OCI-LY3 (cell line): Measurements from ENCODE around the gene TRA2B.

Source experiments
- H2AFZ ChIP-seq: fragments of 200-600, 300-600 bp; shearing (Covaris generic); 2 replicates; pipeline ENCODE4 v1.6.0; 2014; ENCODE audit warnings: antibody characterized with exemption, low read depth, low read length
- H3K27ac ChIP-seq: fragments of 200-600, 300-600 bp; sonication (generic); 2 replicates; pipeline ENCODE4 v1.5.1; 2014; ENCODE audit warnings: mild to moderate bottlenecking, low read length, moderate library complexity, mixed read lengths
- H3K27me3 ChIP-seq: fragments of 200-600, 300-600 bp; sonication (generic); 2 replicates; pipeline ENCODE4 v1.6.1; 2014; ENCODE audit warnings: low read depth, low read length, mixed read lengths
- H3K36me3 ChIP-seq: fragments of 200-600, 300-600 bp; sonication (generic); replicated peaks from 2 replicates; pipeline ENCODE3; 2014; ENCODE audit warnings: low read depth, low read length, mixed read lengths
- H3K4me1 ChIP-seq: fragments of 300-600, 200-600 bp; sonication (generic); 2 replicates; pipeline ENCODE4 v1.6.1; 2014; ENCODE audit warnings: low read length, mixed read lengths
- H3K4me2 ChIP-seq: fragments of 200-600, 300-600 bp; sonication (generic); 2 replicates; pipeline ENCODE4 v1.6.1; 2014; ENCODE audit warnings: low read length, mixed read lengths
- H3K4me3 ChIP-seq: fragments of 300-600, 200-600 bp; sonication (generic); 2 replicates; pipeline ENCODE4 v1.5.1; 2014; ENCODE audit warnings: antibody characterized with exemption, mild to moderate bottlenecking, low read length, moderate library complexity
- H3K79me2 ChIP-seq: fragments of 300-600, 200-600 bp; shearing (Covaris generic); 2 replicates; pipeline ENCODE4 v1.6.1; 2014; ENCODE audit warnings: mild to moderate bottlenecking, low read length, mixed read lengths
- H3K9ac ChIP-seq: fragments of 300-600, 200-600 bp; shearing (Covaris generic); 2 replicates; pipeline ENCODE4 v1.6.0; 2014; ENCODE audit warnings: mild to moderate bottlenecking, low read length, moderate library complexity
- H3K9me3 ChIP-seq: fragments of 200-600, 300-600 bp; shearing (Covaris generic); 2 replicates; pipeline ENCODE4 v1.6.1; 2014; ENCODE audit warnings: low read length, mixed read lengths; ENCODE audit not compliant: insufficient read depth
- H4K20me1 ChIP-seq: fragments of 200-600, 300-600 bp; sonication (generic); 2 replicates; pipeline ENCODE4 v1.6.1; 2016; ENCODE audit warnings: low read length, mixed read lengths; ENCODE audit not compliant: insufficient read depth
- EZH2phosphoT487 ChIP-seq: fragments of 200-600 bp; shearing (Covaris generic); IDR thresholded peaks from 2 replicates; pipeline ENCODE4 v1.6.1; 2018; ENCODE audit warnings: antibody characterized with exemption, mixed run types, low read depth
- TF ChIP-seq, protein P1 (sequence below): fragments of 200-600, 300-600 bp; sonication (generic); IDR thresholded peaks from 2 replicates; pipeline ENCODE4 v1.5.1; 2014; ENCODE audit warnings: antibody characterized with exemption, low read length, low read depth

TRA2B gene

DNA sequence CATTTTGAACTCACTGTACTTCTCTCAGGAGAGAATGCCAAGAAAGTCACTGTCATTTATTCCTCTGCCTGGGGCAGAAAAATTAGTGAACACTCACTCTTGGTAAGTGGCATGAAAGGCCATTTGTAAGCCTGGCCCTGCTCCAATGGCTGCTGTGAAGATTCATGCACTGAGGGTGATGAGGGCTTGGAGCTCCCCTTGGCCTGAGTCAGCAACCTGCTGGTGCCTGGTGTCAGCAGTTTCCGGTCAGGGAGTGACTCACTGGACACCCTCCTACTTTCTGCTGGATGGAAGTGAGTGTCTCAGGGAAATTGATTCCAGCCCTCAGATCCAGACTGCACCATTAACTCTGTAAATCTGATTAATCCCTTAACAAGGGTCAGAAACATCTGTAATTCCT, 37.6 kb downstream of the TRA2B start:
- Histone ChIP-seq H3K4me1 (no peaks in the 10 kb centered on the region), H3K4me3 (no peak overlapping the region), H3K79me2 (no peaks in the 10 kb centered on the region), H3K9me3 (no peaks in the 10 kb centered on the region), H3K36me3 (no peaks in the 10 kb centered on the region), H3K27me3 (0 out of 2 replicates have a peak, but pooled peaks cover 6% of the 10 kb centered on the region), H3K4me2 (no peak overlapping the region), H3K27ac (no peak overlapping the region), H3K9ac (no peak overlapping the region), H4K20me1 (no peaks in the 10 kb centered on the region), H2AFZ (no peak overlapping the region; the same call in 1 of the 2 replicates)
- no peak for TF ChIP-seq EZH2phosphoT487
- TF ChIP-seq, protein P1, sequence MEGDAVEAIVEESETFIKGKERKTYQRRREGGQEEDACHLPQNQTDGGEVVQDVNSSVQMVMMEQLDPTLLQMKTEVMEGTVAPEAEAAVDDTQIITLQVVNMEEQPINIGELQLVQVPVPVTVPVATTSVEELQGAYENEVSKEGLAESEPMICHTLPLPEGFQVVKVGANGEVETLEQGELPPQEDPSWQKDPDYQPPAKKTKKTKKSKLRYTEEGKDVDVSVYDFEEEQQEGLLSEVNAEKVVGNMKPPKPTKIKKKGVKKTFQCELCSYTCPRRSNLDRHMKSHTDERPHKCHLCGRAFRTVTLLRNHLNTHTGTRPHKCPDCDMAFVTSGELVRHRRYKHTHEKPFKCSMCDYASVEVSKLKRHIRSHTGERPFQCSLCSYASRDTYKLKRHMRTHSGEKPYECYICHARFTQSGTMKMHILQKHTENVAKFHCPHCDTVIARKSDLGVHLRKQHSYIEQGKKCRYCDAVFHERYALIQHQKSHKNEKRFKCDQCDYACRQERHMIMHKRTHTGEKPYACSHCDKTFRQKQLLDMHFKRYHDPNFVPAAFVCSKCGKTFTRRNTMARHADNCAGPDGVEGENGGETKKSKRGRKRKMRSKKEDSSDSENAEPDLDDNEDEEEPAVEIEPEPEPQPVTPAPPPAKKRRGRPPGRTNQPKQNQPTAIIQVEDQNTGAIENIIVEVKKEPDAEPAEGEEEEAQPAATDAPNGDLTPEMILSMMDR: no peak

DNA sequence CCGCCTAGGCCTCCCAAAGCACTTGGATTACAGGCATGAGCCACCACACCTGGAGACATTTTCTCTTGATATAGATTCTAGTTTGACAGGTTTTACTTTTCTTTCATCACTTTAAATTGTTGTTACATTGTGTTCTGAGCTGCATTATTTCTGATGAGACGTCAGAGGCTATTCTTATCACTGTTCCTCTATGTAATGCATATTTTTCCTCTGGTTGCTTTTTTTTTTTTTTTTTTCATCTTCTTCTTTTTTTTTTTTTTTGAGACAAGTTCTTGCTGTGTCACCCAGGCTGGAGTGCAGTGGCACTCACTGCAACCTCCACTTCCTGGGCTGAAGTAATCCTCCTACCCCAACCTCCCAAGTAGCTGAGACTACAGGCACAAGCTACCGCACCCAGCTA, 41.2 kb downstream of the TRA2B start:
- Histone ChIP-seq H2AFZ (no peak overlapping the region), H3K36me3 (no peaks in the 10 kb centered on the region), H4K20me1 (no peaks in the 10 kb centered on the region), H3K4me2 (no peak overlapping the region), H3K79me2 (no peaks in the 10 kb centered on the region), H3K27me3 (0 out of 2 replicates have a peak, but pooled peaks cover 6% of the 10 kb centered on the region), H3K4me3 (no peak overlapping the region), H3K27ac (no peak overlapping the region), H3K9ac (no peak overlapping the region), H3K9me3 (no peaks in the 10 kb centered on the region), H3K4me1 (no peaks in the 10 kb centered on the region)
- TF ChIP-seq, protein P1: no peak
- TF ChIP-seq EZH2phosphoT487: no peak

DNA sequence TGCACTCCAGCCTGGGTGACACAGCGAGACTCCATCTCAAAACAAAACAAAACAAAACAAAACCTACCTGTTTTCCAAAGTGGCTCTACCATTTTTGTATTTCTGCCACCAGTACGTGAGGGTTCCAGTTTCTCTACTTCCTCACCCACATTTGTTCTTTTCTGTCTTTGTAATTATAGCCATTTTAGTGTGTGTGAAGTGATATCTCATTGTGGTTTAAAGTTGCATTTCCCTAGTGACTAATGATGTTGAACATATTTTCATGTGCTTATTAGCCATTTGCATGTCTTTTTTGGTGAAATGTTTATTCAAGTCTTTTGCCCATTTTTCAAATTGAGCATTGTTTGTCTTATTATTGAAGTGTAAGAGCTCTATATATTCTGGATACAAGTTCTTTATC, 50.7 kb downstream of the TRA2B start:
- Histone ChIP-seq H4K20me1 (no peaks in the 10 kb centered on the region), H3K4me3 (no peak overlapping the region), H3K9ac (no peak overlapping the region), H3K9me3 (no peaks in the 10 kb centered on the region), H3K4me2 (no peak overlapping the region), H3K4me1 (no peaks in the 10 kb centered on the region), H3K79me2 (no peaks in the 10 kb centered on the region), H3K27me3 (peaks cover 9% of the 10 kb centered on the region; the same call in 1 of the 2 replicates), H3K36me3 (no peaks in the 10 kb centered on the region), H3K27ac (no peak overlapping the region), H2AFZ (no peak overlapping the region)
- no peak for TF ChIP-seq EZH2phosphoT487
- TF ChIP-seq, protein P1: no peak

GRCh38 chr3:185884641-185885040, 53.2 kb downstream of the TRA2B start:
- H3K27ac ChIP-seq: no peak overlapping the region
- no peaks in the 10 kb centered on the region for H3K9me3 ChIP-seq
- no peak overlapping the region for H3K9ac ChIP-seq
- TF ChIP-seq, protein P1: no peak
- TF ChIP-seq EZH2phosphoT487: no peak
- no peak overlapping the region for H2AFZ ChIP-seq
- no peaks in the 10 kb centered on the region for H3K36me3 ChIP-seq
- H3K27me3 ChIP-seq: no peaks in the 10 kb centered on the region
- H3K4me3 ChIP-seq: no peak overlapping the region
- no peak overlapping the region for H3K4me2 ChIP-seq
- no peaks in the 10 kb centered on the region for H3K79me2 ChIP-seq
- no peaks in the 10 kb centered on the region for H4K20me1 ChIP-seq
- peaks cover 4% of the 10 kb centered on the region; the same call in 1 of the 2 replicates for H3K4me1 ChIP-seq
